Non-pigmented ciliary epithelial cell (primary cell): ENCODE results near the gene SDHD.
"Not testable (repeated sequence)": the region's sequence is repeated elsewhere in the genome, so short reads cannot be mapped to it uniquely, and the experiment has no call there.

ENCODE experiments used
- DNase-seq: peaks from one replicate; pipeline ENCODE4 v3.0.0-alpha.2; 2010; ENCODE audit warnings: low read depth

The SDHD gene

DNA sequence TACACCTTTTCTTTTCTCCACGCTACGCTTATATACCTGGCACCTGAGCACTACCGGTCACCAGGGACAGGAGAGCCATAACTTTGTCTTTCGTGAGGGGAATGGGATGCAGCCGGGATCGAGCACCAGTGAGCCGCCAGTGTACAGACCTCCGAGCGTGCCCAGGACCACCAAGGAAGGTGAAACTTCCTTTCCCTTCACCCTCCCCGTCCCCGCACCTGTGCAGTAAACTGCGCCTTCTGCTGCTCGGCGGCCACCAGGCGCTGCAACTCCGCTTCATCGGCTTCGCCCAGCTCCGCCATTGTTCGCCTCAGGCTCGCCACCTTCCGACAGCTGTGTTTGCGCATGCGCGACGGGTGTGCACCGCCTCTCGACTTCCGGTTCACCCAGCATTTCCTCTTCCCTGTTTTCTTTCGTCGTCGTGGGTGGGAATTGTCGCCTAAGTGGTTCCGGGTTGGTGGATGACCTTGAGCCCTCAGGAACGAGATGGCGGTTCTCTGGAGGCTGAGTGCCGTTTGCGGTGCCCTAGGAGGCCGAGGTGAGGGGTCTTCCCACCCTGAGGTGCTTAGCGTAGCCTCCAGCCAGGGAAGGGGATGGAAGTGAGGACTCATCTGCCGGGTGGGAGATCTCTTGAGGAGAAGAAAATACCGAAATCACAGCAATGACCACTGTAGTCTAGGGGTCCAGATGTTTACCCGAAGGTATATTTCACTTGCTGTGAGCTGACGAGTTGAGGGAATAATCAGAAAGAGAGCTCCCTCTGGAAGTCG, at the start of gene SDHD, which contains the start of gene TIMM8B:
SDHD (plus strand) TSS at position 452 of the 770 bp plus-strand sequence; CDS start at position 487, 35 bp downstream.
TIMM8B (minus strand) TSS at position 335 of the 770 bp plus-strand sequence; CDS start at position 302, 33 bp downstream.
- peak; percentile 87 for DNase-seq

DNA sequence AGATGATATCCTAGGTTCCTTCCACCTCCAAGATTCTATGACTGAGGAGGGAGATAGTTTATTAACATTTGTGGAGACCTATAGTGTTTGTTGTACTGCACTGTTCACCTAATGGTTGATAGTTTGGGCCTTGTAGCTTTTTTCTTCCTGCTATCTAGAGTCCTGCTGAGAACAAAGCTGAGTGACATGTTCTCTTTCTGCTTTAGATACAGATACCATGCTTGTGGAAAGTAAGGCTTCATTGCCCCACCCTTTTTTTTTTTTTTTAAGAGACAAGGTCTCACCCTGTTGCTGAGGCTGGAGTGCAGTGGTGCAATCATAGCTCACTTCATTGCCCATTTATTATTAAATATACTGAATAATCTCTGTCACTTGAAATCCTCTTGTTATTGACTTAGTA, 49.1 kb upstream of the SDHD start:
- DNase-seq, result no peak

DNA sequence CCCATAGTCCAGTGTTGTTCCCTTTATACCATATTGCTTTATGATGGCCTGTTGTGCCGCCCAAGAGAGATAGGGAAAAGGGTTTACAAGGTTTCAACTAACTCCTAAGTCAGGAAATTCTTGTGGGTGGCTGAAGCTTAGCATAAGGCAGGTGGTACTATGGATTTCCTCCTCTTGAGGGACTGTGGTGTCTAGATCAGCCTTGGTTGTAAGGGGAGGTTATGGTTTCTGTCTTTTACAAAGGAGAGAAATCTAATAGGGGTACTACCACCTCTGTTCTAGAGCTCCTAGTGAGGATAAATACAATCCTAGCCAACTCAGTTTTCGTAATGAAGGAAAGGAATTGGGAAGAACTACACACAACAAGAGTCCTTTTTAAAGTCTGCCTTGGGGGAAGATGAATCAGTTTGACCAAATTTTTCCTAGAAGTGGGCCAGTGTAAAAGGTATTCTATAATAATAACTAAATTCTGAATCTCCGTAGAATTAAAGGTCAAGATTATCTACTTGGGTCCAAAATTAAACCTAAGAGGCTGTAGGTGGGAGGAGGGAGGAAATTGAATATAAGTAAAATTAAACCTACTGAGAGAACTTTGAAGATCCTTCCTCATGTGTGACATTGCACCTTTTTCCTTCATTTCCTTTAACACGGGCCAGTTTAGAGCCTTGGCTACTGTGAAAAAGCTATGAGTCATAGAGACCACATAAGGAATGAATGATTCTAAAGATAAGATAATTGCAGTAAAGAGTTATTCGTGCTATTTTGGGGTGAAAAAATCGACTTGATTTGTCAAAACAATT, 44.3 kb upstream of the SDHD start:
- peak; percentile 41 for DNase-seq

DNA sequence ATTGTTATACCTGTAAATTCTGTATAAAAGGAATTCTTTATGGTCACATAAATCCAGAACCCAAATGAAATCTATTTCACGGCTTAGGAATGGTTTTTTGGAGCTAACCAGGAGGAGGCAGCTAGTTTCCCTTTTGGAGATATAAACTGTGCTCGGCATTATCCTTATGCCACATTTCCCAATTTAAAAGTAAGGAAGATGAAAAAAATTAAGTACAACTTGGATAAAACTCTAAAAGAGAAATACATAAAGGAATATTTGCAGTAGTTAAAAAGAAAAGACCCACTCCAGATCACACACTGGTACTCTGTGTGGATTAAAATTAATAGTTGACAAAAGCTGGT, 43.7 kb upstream of the SDHD start:
- no peak for DNase-seq

DNA sequence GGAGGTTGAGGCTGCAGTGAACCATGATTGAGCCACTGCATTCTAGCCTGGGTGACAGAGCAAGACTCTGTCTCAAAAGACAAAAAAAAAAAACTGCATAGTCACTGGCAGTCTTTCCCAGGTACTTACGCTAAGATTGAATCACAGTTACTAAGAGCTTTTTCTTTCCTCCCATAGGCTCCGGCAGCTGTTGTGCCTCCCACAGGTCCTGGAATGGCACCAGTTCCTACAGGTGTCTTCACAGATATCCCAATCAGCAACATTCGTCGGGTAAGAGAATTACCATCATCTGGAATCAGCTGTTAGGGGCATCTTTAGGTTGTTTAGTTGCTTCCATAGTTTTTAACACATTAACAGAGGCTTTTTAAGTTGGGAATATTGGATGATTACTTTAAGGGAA, 41.7 kb upstream of the SDHD start:
- no peak for DNase-seq

DNA sequence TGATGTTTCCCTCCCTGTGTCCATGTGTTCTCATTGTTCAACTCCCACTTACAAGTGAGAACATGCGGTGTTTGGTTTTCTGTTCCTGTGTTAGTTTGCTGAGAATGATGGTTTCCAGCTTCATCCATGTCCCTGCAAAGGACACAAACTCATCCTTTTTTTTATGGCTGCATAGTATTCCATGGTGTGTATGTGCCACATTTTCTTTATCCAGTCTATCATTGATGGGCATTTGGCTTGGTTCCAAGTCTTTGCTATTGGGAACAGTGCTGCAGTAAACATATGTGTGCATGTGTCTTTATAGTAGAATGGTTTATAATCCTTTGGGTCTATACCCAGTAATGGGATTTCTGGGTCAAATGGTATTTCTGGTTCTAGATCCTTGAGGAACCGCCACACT, 40.0 kb upstream of the SDHD start:
- DNase-seq, result not testable (repeated sequence)

DNA sequence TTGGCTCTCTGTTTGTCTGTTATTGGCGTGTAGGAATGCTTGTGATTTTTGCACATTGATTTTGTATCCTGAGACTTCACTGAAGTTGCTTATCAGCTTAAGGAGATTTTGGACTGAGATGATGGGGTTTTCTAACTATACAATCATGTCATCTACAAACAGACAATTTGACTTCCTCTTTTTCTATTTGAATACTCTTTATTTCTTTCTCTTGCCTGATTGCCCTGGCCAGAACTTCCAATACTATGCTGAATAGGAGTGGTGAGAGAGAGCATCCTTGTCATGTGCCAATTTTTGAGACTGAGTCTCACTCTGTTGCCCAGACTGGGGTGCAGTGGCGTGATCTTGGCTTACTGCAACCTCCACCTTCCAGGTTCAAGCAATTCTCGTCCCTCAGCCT, 38.4 kb upstream of the SDHD start:
- DNase-seq, result not testable (repeated sequence)

DNA sequence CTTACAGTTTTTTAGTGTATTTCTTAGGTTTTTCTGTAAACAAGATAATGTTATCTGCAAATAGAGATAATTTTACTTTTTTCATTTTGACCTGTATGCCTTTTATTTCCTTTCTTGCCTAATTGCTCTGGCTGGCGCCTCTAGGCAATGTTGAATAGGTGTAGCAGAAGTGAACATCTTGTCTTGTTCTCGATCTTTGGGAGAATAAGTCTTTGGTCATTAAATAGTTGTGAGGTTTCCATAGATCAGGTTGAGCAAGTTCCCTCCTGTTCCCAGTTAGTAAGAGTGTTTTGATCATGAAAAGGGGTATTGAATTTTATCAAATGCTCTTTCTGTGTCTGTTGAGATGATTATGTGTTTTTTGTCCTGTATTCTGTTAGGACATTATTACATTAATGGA, 36.9 kb upstream of the SDHD start:
- DNase-seq, result no peak

DNA sequence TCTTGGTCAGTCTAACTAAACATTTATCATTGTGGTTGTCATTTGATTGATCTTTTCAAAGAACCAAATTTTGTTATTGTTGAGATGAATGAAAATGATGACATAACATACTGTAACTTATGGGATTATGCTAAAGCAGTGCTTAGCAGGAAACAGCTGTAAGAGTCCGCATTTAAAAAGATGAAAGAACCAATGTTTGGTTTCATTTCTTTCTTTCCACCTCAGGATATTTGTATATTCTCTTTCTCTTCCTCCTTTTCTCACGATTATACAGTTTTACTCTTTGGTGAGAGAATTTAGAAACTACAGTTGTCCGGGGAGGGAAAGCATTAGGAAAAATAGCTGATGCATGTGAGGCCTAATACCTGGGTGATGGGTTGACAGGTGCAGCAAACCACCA, 36.0 kb upstream of the SDHD start:
- DNase-seq, result no peak

DNA sequence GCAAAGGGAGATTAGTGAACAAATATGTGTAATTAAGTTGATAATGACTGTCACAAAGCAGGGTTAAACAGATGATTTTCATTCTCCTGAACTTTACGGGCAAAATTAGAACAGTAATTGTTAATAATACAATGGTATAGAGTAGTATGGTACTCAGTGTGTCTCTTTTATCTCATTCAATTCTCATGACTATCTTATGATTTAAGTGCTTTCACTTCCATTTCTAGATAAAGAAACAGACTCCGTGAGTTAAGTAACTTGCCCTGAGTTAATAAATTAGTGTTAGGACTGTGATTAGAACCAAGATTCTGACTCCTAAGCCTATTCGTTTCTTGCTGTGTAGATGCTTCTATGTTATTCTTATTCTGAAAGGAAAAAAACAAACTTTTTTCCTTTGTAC, 34.9 kb upstream of the SDHD start:
- no peak for DNase-seq

DNA sequence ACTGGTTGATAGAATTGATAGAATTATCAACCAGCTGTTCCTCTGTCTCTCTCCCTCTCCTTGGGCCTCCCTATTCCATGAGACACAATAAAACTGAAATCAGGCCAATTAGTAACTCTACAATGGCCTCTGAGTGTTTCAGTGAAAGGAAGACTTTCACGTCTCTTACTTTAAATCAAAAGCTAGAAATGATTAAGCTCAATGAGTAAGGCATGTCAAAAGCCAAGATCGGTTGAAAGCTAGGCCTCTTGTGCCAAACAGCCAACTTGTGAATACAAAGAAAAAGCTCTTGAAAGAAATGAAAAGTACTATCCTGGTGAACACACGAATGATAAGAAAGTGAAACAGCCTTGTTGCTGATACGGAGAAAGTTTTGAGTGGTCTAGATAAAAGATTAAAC, 29.5 kb upstream of the SDHD start:
- no peak for DNase-seq

DNA sequence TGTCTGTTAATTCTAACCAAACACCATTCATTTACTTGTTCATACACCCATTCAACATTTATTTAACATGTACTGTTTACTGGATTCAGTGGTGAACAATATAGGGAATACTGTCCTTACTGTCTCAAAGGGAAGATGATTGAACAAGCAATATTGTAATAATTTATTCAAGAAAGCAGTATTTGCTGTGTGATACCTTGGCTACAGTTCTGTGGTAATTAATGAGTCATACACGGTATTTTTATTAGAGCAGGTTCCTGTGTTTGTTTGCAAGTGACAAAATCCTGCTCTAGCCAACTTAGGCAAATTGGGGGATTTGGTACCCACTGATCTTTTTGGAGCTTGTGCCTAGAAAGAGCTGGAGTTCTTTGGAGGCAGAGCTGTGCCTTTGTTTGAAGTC, 28.6 kb upstream of the SDHD start:
- no peak for DNase-seq

DNA sequence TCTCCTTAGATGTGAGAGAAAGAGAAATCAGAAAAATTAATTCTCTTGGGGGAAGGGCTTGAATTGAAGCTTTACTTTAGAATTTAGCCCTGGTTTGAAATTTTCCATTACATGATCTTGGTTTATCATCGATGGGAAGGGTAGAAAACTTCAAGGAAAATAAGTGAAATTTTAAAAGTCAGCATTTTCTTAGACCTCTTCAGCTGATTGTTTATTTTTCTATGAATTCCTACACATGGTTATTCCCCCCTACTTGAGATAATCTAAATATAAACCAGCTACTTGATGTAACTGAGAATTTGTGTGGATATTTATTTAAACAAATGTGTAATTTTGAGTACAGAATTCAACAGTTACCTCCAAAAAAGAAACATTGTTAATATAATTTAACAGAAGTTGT, 23.8 kb upstream of the SDHD start:
- no peak for DNase-seq

DNA sequence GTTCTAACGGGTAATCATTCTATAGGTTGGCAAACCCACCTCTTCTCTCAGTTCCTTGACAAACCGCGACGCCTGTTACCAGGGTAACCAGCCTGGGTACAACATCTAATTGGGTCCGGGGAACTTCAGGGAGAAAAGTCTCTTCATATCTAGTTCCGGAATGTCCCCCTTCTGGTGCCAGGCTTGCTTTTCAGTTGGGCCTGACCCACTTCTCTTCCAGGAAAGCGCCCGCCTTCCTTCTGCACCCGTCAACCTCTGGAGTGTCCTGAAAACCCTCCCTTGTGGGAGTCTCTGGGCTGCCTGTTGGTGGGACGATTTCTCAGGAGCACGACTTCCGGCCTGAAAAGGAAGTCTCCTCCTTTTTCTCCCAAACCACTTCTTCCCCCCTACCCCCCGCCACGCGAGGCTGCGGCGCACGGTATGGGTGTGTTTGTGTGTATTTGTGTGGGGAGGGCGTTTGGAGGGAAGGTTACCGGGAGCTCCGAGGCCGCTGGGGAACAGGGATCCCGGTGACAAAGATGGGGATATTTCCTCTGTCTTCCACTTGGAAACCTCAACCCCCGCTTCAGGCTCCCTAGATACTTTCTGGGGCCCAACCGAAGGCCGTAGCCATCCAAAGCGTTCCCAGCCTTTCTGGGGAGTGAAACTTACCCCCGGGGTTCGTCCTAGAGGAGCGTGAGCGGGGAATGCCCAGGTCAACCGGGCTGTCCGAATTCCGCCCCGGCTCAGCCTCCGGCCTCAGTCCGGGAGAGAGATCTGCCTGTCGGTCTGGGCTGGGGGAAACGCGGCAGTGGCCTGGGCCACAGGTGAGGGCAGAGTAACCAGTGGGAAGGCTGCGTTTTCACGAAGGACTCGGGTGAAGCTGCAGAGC, 12.5 kb upstream of the SDHD start, which contains the start of the genes NKAPD1 and PIH1D2:
NKAPD1 (plus strand) TSS at position 359 of the 871 bp plus-strand sequence. CDS start 1,276 bp downstream, outside the sequence.
PIH1D2 (minus strand) TSS at position 77 of the 871 bp plus-strand sequence. CDS start 843 bp downstream, outside the sequence.
- DNase-seq, result peak; percentile 50

DNA sequence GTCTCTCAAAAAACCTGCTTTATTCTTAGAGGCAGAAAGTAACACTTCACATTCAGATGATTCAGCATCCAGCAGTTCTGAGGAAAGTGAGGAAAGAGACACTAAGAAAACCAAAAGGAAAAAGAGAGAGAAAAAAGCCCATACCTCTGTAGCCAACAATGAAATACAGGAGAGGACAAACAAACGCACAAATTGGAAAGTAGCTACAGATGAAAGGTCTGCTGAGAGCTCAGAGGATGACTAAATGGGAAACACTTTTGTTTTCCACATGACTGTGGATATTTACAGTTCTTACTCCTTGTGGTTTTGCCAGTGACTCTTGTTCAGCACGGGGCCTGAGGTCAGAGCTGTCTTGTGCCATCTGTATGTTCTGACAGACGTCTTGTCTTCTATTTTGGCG, 3.9 kb upstream of the SDHD start:
- peak; percentile 56 for DNase-seq

DNA sequence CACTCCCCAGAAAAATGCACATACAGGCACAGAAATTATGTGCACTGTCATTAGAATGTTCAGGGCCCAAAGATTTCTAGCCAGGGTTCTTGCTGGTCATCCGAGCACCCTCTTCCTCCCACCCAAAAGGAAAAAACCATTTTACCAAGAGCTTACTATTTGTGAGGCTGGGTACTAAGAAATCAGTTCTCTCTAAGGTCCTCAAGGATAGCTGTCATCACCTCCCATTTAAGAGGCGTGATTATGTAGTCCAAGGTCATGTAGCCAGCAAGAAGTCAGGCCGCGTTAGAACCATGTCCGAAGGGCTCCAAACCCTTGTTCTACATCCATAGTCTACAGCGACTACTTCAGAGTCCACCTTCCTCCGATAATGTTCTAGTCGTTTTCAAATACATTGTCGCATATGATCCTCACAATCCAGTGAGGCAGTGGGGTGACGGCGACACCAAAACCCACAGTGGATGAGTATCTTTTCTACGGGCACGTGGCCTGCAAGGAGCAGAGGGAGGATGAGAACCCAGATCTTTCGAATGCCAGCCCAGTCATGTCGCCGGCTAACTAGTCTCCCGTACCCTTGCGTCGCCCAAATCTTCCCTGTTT, 751 bp upstream of the SDHD start:
- DNase-seq, result no peak

DNA sequence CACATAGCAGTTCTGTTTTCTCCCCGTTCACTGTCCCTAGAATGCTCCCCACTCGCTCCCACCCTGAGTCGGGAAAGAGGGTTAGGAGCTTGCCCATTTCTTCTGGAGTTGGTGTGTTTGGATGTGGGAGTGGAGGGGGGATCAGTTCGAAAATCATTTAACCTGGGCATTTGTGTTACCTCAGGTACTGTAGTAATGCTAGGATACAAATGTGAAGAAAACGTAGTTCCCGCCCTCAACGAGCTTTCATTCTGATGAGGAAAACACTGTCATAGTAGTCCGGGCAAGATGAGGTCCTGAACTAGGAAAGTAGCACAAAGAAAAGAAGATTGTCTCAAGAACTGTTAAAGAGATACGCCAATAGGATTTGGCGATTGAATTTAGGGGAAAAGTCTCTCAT, 539 bp downstream of the SDHD start:
- no peak for DNase-seq

DNA sequence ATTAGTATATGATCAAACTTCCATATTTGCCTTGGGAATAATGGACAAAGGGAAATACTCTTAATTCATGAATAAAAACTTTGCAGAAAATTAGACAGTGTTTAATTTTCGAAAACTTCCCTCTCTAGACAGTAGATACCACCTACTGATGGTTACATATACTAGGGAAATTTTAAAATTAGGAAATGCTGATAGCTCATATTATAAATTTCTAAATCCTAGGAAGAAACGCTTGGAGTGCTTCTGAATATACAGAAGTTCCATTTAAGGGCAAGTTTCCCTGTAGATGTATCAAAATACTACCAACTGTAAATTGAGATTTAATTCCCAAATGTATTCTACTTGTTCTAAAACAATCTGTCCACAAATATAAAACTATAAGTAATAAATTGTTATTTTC, 8.6 kb downstream of the SDHD start:
- not testable (repeated sequence) for DNase-seq

DNA sequence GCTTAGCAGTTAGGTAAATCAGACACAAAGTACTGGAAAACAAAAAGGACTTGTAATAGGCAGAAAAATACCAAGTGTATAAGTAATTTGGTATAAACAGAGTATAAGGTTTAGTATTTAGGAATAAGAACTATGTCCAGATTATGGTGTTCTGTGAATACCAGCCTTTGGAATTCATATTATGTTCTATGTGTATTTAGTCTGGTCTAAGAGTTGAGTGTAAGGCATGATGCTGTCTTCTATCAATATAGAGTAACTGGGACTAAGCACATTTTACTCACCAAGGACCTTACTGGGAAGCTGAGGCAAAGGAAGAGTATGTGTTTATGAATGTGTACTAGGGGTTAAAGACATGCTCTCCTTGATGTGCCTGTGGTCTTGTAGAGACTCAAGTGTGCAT, 9.5 kb downstream of the SDHD start:
- DNase-seq, result no peak

DNA sequence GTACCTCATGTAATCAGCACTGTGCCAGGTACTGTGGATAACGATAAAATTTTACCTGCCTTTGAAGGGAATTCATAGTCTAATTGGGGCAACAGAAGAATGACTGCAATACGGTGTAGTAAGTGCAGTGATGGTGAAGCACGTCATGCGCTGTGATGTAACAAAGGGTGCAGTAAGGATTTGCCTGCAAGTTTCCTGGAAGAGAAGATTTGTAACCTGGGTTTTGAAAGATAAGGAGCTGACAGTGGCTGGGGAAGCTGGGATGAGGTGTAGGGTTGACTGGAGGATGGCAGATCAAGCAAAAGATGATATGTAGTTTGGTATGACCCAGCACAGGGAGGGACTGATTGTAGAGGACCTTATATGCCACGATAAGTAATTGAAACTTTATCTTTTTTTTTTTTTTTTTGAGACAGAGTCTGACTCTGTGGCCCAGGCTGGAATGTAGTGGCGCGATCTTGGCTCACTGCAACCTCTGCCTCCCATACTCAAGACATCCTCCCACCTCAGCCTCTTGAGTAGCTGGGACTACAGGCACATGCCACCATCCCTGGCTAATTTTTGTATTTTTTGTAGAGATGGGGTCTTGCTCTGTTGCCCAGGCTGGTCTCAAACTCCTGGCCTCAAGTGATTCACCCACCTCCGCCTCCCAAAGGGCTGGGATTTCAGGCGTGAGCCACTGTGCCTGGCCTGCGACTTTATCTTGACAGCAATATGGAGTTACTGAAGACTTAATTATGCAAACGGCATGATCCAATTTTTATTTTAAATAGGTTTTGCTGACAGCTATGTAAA, 11.3 kb downstream of the SDHD start:
- no peak for DNase-seq

DNA sequence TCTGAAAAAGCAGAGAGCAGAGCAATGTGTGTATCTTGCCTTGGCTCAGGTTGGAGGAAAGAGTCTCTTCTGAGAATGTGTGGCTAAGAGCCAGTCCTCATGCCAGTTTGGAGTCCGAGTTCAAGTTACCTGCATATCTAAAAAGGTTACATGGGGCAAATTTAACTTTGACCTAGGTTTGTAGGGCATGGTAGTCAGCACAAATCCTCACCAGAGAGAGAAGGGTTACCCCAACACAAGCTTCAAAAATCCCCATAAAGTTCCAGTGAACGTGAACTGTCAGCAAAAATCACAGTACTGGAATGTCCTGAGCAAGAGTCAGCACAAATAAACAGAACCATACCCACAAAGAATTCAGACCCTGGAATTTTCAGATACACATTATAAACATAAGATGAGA, 13.8 kb downstream of the SDHD start:
- DNase-seq, result no peak
